GM12878 (cell line): ENCODE measurements around the gene ABHD1. TPM values are rescaled to one million over a fixed set of nuclear protein-coding genes. Genes with fewer than 3 reads are reported as not detected.

Source experiments
- ATAC-seq: fragments of 200-7000 bp; cut with Tn5 transposase; 3 replicates; pipeline ENCODE4 v1.9.1; 2020; ENCODE audit warnings: mild to moderate bottlenecking, moderate library complexity
- BruUV-seq: library from RNA; stranded (reverse); fragments of 400-500 nt; replicated peaks from 2 replicates; lab custom pipeline; 2021; lab: Mats Ljungman, UMichigan
- CTCF ChIA-PET: fragments of 300-600 bp; sonication (Branson Sonifier 250); formaldehyde crosslinking; extraction: SDS; loops from one replicate; lab custom pipeline; 2021; ENCODE audit warnings: inconsistent platforms; lab: Yijun Ruan, JAX
- POLR2A ChIA-PET: fragments of 350-600 bp; formaldehyde crosslinking; extraction: SDS; loops from one replicate; lab custom pipeline; 2021; ENCODE audit warnings: inconsistent platforms; lab: Charles Lee
- RAD21 ChIA-PET: fragments of 300-600 bp; sonication (Branson Sonifier 250); formaldehyde crosslinking; loops from one replicate; lab custom pipeline; 2023; ENCODE audit warnings: antibody characterized with exemption; ENCODE audit not compliant: unreplicated experiment; lab: Charles Lee
- SMC1A ChIA-PET: fragments of 300-600 bp; sonication (Branson Sonifier 250); formaldehyde crosslinking; loops from one replicate; lab custom pipeline; 2023; ENCODE audit not compliant: unreplicated experiment, uncharacterized antibody; lab: Charles Lee
- DNase-seq: peaks from one replicate; pipeline ENCODE4 v3.0.0-alpha.2; 2011; ENCODE audit warnings: low read depth, low spot score
- FAIRE-seq: peaks from 3 replicates; lab custom pipeline; 2011; peaks lifted over from hg19 to GRCh38; lab: Jason Lieb, UNC
- H2AFZ ChIP-seq: 2 replicates; pipeline ENCODE4 v1.6.0; 2011; ENCODE audit warnings: low read depth, low read length, control low read depth; ENCODE audit not compliant: control insufficient read depth
- H3K27ac ChIP-seq: 2 replicates; pipeline ENCODE4 v1.5.1; 2011; ENCODE audit warnings: control low read depth; ENCODE audit not compliant: control insufficient read depth, insufficient read depth
- H3K27me3 ChIP-seq, 2 experiments: replicated peaks in 1 of 2; 2 replicates each; pipeline versions ENCODE4 v1.6.0 to v1.6.1; 2011; ENCODE audit warnings: low read length in 1 of 2; ENCODE audit not compliant: control insufficient read depth in 2 of 2, insufficient read depth in 2 of 2
- H3K36me3 ChIP-seq, 2 experiments: 2 replicates each; pipeline ENCODE4 v1.5.1; 2011; ENCODE audit warnings: low read length in 1 of 2; ENCODE audit not compliant: control insufficient read depth in 2 of 2, insufficient read depth in 2 of 2
- H3K4me1 ChIP-seq: 2 replicates; pipeline ENCODE4 v1.6.1; 2011; ENCODE audit warnings: mild to moderate bottlenecking, low read length, moderate library complexity, mixed read lengths; ENCODE audit not compliant: control insufficient read depth, insufficient read depth
- H3K4me2 ChIP-seq: 2 replicates; pipeline ENCODE4 v1.6.0; 2011; ENCODE audit warnings: control low read depth; ENCODE audit not compliant: control insufficient read depth, insufficient read depth
- H3K4me3 ChIP-seq: fragments of 200-600 bp; sonication (generic); 2 replicates; pipeline ENCODE4 v1.5.1; 2016
- H3K79me2 ChIP-seq: 2 replicates; pipeline ENCODE4 v1.6.0; 2011; ENCODE audit warnings: low read length; ENCODE audit not compliant: control insufficient read depth, insufficient read depth
- H3K9ac ChIP-seq: 2 replicates; pipeline ENCODE4 v1.8.0; 2011; ENCODE audit warnings: low read length, control low read depth, mixed read lengths; ENCODE audit not compliant: control insufficient read depth, insufficient read depth
- H3K9me3 ChIP-seq: replicated peaks from 3 replicates; pipeline ENCODE4 v1.5.1; 2011; ENCODE audit warnings: mild to moderate bottlenecking, low read length; ENCODE audit not compliant: control insufficient read depth, insufficient read depth
- H4K20me1 ChIP-seq: 2 replicates; pipeline ENCODE4 v1.6.0; 2011; ENCODE audit not compliant: control insufficient read depth, insufficient read depth
- MTA2 ChIP-seq: fragments of 450-650 bp; IDR thresholded peaks from 2 replicates; pipeline ENCODE4 v1.6.1; 2016; ENCODE audit warnings: low read depth, mild to moderate bottlenecking, moderate library complexity
- NR2F1 ChIP-seq: fragments of 450-650 bp; conservative IDR thresholded peaks from 2 replicates; pipeline ENCODE4 v1.6.1; 2017; ENCODE audit warnings: mild to moderate bottlenecking
- RUNX3 ChIP-seq: IDR thresholded peaks from 2 replicates; pipeline ENCODE4 v1.6.1; 2012; ENCODE audit warnings: low read length, inconsistent platforms
- WGBS: methylation state at CpG from one replicate; pipeline ENCODE4 v1.1.6; 2016; ENCODE audit warnings: low lambda C conversion rate; ENCODE audit not compliant: insufficient replicate concordance, insufficient coverage; ENCODE audit errors: missing lambda C conversion rate; 5-methylcytosine and 5-hydroxymethylcytosine counted together
- in situ Hi-C: fragments of 300-500 bp; cut with MboI; formaldehyde crosslinking; loops from 9 replicates; pipeline ENCODE4 v1.14.3; 2018; ENCODE audit warnings: mixed read lengths
- intact Hi-C: fragments of 100-400 bp; cut with micrococcal nuclease; formaldehyde crosslinking; loops from one replicate; pipeline ENCODE4 v1.14.2; 2022; ENCODE audit not compliant: unreplicated experiment
- polyA plus RNA-seq, 11 experiments: library from polyadenylated mRNA; depleted of rRNA in 4 of 11; unstranded in 6 of 11; stranded (reverse) in 5 of 11; fragments of >200 nt; fragmentation: Nextera tagmentation in 4 of 11; fragmentation: Illumina TruSeq in 1 of 11; extraction: Ambion mirVana in 4 of 11; extraction: Trizol in 1 of 11; gene quantifications; 1 replicate in 1 of 11; 2 replicates in 10 of 11; pipeline versions ENCODE4 v1.2.1 to v1.2.3, GENCODE V29; 2011 to 2016; ENCODE audit warnings: inconsistent platforms in 2 of 11, missing spikeins in 2 of 11, low read depth in 1 of 11
- total RNA-seq, 4 experiments: library from RNA; depleted of rRNA in 3 of 4; stranded (reverse); fragments of >200 nt in 3 of 4; fragmentation: Illumina TruSeq in 1 of 4; extraction: Trizol in 1 of 4; gene quantifications; 2 replicates each; pipeline versions ENCODE4 v1.2.1 to v1.2.3, GENCODE V29; 2013 to 2021

The ABHD1 gene
- total and polyA plus RNA-seq, 10 of the 15 experiments (the other 5 are each of a cell fraction or from before 2014, with no cell fraction given) = 0.04 to 0.35 (median 0.17) TPM; not detected in 2

DNA sequence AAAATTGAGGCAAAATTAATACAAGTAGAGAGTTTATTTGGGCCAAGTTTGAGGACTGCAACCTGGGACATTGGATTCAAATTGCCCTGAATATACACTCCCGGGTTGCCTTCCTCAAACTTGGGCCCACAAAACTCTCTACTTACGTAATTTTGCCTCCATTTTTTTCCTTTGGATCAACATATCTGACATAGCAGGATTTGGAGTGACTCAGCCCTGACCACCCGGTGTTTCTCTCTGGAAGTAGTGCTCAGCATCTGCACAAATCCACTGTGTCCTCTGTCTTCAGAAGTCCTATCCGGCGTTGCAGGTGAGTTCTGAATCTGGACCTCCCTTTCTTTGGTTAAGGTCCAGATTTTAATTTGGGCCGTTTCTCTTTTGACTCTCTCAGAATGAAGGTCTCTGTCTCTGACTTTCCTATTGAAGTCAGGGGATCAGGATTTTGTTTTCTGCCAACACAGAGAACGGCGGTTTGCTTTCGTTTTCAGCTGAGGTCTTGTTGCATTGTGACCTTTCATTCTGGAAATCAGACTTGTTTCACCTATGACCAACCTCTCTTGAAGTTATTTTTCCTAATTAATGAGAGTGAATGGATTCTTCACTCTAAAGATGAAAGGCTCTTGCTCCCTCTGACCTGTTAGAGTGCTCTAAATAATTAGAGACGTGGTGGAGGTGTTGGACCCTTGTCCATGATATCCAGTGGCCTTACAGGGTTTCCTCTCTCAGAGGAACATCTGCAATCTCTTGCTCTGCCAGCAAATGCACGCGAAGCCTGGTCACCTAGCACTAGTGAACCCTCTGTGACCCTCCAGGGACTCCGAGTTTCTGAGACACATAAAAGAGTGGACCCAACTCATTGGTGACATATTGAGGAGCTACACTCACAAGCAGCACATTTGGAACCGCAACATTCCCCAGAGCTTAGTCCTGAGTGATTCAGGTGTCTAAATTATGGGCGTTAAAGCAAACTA is 38.8 kb downstream of the ABHD1 start:
- TF ChIP-seq MTA2 (no peak), RUNX3 (no peak), NR2F1 (peak; percentile 74)
- Histone ChIP-seq H3K79me2 (no peaks in the 10 kb centered on the region), H3K9ac (no peak overlapping the region), H3K4me2 (peak overlapping the region; percentile 52; the same call in 1 of the 2 replicates), H3K4me1 (peaks cover 32% of the 10 kb centered on the region), H3K36me3 (no peaks in the 10 kb centered on the region), H3K27ac (peak overlapping the region; percentile 57; the same call in 1 of the 2 replicates), H3K4me3 (no peak overlapping the region), H3K27me3 (no peaks in the 10 kb centered on the region), H4K20me1 (no peaks in the 10 kb centered on the region), H2AFZ (no peak overlapping the region; the same call in none of the 2 replicates), H3K9me3 (peaks cover 5% of the 10 kb centered on the region; the same call in 2 of the 3 replicates)
- RAD21 ChIA-PET = no interaction called here
- DNase-seq (no peak), FAIRE-seq (no peak), ATAC-seq (no peak)
- WGBS = 75% methylated on average over 15 of the region's 15 CpGs
- POLR2A ChIA-PET = interaction anchor here (0.5 to 0.6 kb wide), 2 partner anchors 21 to 141 kb away, joined by 3 read pairs; no protein-coding TSS in a partner anchor
- no TSS peak for BruUV-seq
- in situ Hi-C loops (no loop called here), intact Hi-C loops (no loop called here)
- CTCF ChIA-PET = interaction anchor here (0.7 to 1.6 kb wide), 4 partner anchors 11 to 29 kb away, joined by 3 to 4 read pairs (median 3); partner anchors contain the start of gene PREB
- SMC1A ChIA-PET = interaction anchor here (0.8 kb wide), 1 partner anchor 12 kb away, joined by 3 read pairs; no protein-coding TSS in a partner anchor
